ENCODE data around the gene PER2.
"Not testable (repeated sequence)": the region's sequence is repeated elsewhere in the genome, so short reads cannot be mapped to it uniquely, and the experiment has no call there.

PER2 gene

GRCh38 chr2:238286551-238286950, 1.9 kb downstream of the PER2 start:
- H3K4me3 ChIP-seq (ENCODE audit: low read length) = no peak overlapping the region
- no peak for TF ChIP-seq ZNF274 (IDR thresholded peaks at IDR 0.05; ENCODE audit: low read depth, low read length)

DNA sequence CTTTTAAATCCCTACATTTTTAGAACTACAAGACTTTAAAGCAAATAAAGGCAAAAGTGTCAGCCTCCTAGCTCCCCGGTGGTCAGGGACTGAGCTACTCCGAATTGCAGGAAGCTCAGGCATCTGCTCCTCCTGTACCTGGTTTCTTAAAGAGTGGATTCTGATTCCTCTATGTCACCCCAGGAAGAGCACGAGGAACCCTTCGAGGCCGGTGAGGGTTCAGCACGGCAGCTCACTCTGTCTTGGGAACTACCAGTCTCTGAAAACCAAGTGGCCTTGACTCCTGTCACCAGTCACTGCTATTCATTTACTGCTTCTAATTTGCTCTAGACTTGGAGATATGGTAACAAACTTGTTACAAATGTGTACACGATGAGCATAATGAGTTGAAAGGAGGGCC, 2.3 kb downstream of the PER2 start:
- H3K4me3 ChIP-seq (ENCODE audit: low read length) = no peak overlapping the region
- TF ChIP-seq ZNF274 (IDR thresholded peaks at IDR 0.05; ENCODE audit: low read depth, low read length) = no peak

DNA sequence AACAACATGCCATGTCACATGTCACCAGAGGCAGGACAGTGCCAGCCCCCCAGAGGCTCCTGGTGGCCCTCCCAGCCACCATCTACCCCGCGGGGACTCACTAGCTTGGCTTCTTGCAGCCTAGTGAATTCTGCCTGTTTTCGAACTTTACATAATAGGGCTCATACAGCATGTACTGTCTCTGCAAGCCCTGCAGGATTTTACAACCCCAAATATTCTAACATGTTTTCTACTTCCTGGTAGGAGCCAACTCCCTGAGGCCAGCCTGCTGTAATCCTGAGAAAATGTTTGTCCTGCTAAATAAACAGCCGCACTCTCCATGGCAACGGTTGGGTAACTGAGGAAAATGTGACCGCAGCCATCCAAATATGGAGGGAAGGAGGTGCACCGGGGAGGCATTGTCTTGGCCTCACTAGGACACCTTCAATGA, 2.7 kb downstream of the PER2 start:
- H3K4me3 ChIP-seq (ENCODE audit: low read length) = no peak overlapping the region
- TF ChIP-seq ZNF274 (IDR thresholded peaks at IDR 0.05; ENCODE audit: low read depth, low read length) = no peak

- no peak for TF ChIP-seq ZNF274 (IDR thresholded peaks at IDR 0.05; ENCODE audit: low read depth, low read length)
- no peak overlapping the region for H3K4me3 ChIP-seq (ENCODE audit: low read length)
Observed at GRCh38 chr2:238284802-238285515, 3.5 kb downstream of the PER2 start.

GRCh38 chr2:238282861-238283738, 5.3 kb downstream of the PER2 start:
- no peak overlapping the region for H3K4me3 ChIP-seq (ENCODE audit: low read length)

GRCh38 chr2:238281826-238282480, 6.5 kb downstream of the PER2 start:
- no peak for TF ChIP-seq ZNF274 (IDR thresholded peaks at IDR 0.05; ENCODE audit: low read depth, low read length)

More at GRCh38 chr2:238282861-238283738, 5.3 kb downstream of the PER2 start:
- TF ChIP-seq ZNF274 (IDR thresholded peaks at IDR 0.05; ENCODE audit: low read depth, low read length) = no peak

DNA sequence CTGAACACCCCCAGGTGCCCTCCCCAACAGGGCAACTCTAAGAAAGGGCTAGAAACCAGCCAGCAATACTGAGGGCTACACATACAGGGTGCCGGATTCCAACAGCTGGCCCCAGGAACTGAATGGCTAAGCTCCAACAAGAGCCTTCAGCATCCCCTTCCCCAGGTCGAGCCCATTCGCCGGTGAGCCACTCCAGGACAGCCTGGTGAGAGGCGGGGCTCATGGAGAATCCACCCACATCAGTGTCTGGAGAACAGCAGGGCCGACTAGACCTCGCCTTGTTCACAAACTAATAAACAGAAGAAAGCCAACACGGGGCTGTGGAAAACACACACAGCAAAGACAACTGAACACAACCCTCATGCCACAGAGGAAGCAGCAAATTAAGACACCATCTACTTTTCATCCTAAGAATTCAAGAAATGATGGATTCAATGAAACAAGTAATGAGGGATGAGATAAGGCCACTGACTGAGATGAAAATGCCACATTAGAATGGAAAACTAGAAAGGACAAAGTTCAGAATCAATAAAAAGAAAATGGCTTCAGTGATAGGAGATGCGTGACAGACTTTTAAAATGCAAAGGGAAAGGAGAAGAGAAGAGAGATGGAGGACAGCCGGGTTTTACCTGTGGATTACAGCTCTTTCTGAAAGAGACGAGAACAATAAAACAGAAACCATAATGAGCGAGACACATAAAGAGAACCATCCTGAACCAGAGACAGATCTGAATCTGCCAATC, 8.2 kb downstream of the PER2 start:
- no peak for TF ChIP-seq ZNF274 (IDR thresholded peaks at IDR 0.05; ENCODE audit: low read depth, low read length)

More at GRCh38 chr2:238281826-238282480, 6.5 kb downstream of the PER2 start:
- no peak overlapping the region for H3K4me3 ChIP-seq (ENCODE audit: low read length)

GRCh38 chr2:238279324-238279682, 9.1 kb downstream of the PER2 start:
- H3K4me3 ChIP-seq (ENCODE audit: low read length) = no peak overlapping the region
- TF ChIP-seq ZNF274 (IDR thresholded peaks at IDR 0.05; ENCODE audit: low read depth, low read length) = no peak

More for the DNA sequence above, 8.2 kb downstream of the PER2 start:
- no peak overlapping the region for H3K4me3 ChIP-seq (ENCODE audit: low read length)

GRCh38 chr2:238278626-238279323, 9.6 kb downstream of the PER2 start:
- TF ChIP-seq ZNF274 (IDR thresholded peaks at IDR 0.05; ENCODE audit: low read depth, low read length) = no peak
- no peak overlapping the region for H3K4me3 ChIP-seq (ENCODE audit: low read length)

- H3K4me3 ChIP-seq (ENCODE audit: low read length) = no peak overlapping the region
- TF ChIP-seq ZNF274 (IDR thresholded peaks at IDR 0.05; ENCODE audit: low read depth, low read length) = no peak
Observed at GRCh38 chr2:238277695-238278094, 10.7 kb downstream of the PER2 start.

DNA sequence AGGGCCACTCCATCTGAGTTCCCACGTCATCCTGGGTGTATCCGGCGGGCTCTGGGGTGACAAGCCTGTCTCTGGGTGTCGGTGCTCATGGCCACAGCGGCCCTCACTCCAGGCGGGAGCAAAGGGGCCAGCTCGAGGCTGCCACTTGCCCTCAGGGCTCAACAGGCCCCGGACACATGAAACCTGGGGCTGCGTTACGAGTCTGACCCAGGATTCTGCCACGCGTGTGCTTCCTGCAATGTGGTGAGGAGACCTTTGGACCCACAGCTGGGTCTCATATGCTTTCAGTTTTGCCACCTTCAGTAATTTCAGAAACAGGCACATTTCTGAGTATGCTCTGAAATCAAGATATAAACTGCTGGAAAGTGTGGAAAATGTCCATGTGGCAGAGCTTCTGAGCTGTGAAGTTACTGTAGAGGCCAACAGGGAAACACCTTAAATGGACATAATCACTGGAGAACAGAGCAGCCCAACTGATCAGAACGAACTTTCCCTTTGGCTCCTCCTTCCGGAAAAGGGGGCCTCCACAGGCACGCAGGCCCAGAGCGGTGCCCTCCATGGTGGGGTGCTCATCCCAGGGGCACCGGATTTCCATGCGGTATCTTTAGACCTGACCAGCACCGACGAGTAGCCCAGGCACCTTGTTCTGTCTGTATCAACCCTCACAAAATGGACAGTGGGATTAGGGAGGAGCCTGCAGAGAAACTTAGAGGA, 14.1 kb downstream of the PER2 start:
- no peak overlapping the region for H3K4me3 ChIP-seq (ENCODE audit: low read length)
- no peak for TF ChIP-seq ZNF274 (IDR thresholded peaks at IDR 0.05; ENCODE audit: low read depth, low read length)

DNA sequence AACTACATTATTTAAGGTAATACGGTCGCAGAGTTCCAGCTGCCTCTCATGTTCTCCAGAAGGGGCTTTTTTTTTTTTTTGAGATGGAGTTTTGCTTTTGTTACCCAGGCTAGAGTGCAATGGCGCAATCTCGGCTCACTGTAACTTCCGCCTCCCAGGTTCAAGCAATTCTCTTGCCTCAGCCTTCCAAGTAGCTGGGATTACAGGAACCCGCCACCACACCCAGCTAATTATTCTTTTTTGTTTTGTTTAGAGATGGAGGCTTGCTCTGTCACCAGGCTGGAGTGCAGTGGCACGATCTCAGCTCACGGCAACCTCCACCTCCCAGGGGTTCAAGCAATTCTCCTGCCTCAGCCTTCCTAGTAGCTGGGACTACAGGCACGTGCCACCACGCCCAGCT, 15.0 kb downstream of the PER2 start:
- not testable (repeated sequence) for H3K4me3 ChIP-seq (ENCODE audit: low read length)

GRCh38 chr2:238272156-238272555, 16.3 kb downstream of the PER2 start:
- TF ChIP-seq ZNF274 (IDR thresholded peaks at IDR 0.05; ENCODE audit: low read depth, low read length) = no peak
- H3K4me3 ChIP-seq (ENCODE audit: low read length) = no peak overlapping the region

GRCh38 chr2:238271686-238272085, 16.7 kb downstream of the PER2 start:
- not testable (repeated sequence) for H3K4me3 ChIP-seq (ENCODE audit: low read length)

Data from GM08714 (cell line).